Liver (tissue), 3 donors: Measurements from ENCODE around the gene MYL6B.

Experiments
- CTCF ChIP-seq: fragments of 150-350 bp; IDR thresholded peaks from 2 replicates; pipeline ENCODE4 v1.5.1; 2017; ENCODE audit warnings: improper control_type of control experiment, low read depth, low read length; ENCODE audit not compliant: missing input control
- GABPA ChIP-seq, 2 donors: IDR thresholded peaks in 1 of 2; conservative IDR thresholded peaks in 1 of 2; 2 replicates each; pipeline ENCODE4 v1.6.1; 2016; ENCODE audit warnings: antibody characterized with exemption in 2 of 2, mild to moderate bottlenecking in 1 of 2, moderate library complexity in 1 of 2
- JUND ChIP-seq, 2 donors: IDR thresholded peaks; 2 replicates each; pipeline ENCODE4 v1.6.1; 2016; ENCODE audit warnings: antibody characterized with exemption in 2 of 2
- MAX ChIP-seq: IDR thresholded peaks from 2 replicates; pipeline ENCODE4 v1.6.1; 2016; ENCODE audit warnings: antibody characterized with exemption
- RAD21 ChIP-seq, 2 donors: IDR thresholded peaks; 2 replicates each; pipeline ENCODE4 v1.6.1; 2016; ENCODE audit warnings: antibody characterized with exemption in 2 of 2, mild to moderate bottlenecking in 2 of 2
- REST ChIP-seq: IDR thresholded peaks from 2 replicates; pipeline ENCODE4 v1.6.1; 2016; ENCODE audit warnings: antibody characterized with exemption, mild to moderate bottlenecking
- SP1 ChIP-seq: IDR thresholded peaks from 2 replicates; pipeline ENCODE4 v1.6.1; 2018; ENCODE audit warnings: antibody characterized with exemption, mild to moderate bottlenecking
- TAF1 ChIP-seq: conservative IDR thresholded peaks from 2 replicates; pipeline ENCODE4 v1.6.1; 2016; ENCODE audit warnings: antibody characterized with exemption, mild to moderate bottlenecking
- ZBTB33 ChIP-seq: IDR thresholded peaks from 2 replicates; pipeline ENCODE4 v1.6.1; 2016; ENCODE audit warnings: antibody characterized with exemption
- donor health status: healthy.
- donor health status: healthy.

- no peak for TF ChIP-seq GABPA (IDR thresholded peaks at IDR 0.05 in 1 of 2, conservative IDR thresholded peaks at IDR 0.05 in 1 of 2)
- no peak for TF ChIP-seq MAX
- no peak for TF ChIP-seq ZBTB33
- TF ChIP-seq CTCF = no peak
- TF ChIP-seq SP1 = no peak
- no peak for TF ChIP-seq TAF1
- no peak for TF ChIP-seq RAD21 (IDR thresholded peaks at IDR 0.05)
- TF ChIP-seq JUND (IDR thresholded peaks at IDR 0.05) = no peak
- TF ChIP-seq REST = no peak
These were observed 1.9 kb downstream of the MYL6B start for GRCh38 chr12:56154246-56154771.
